Naive thymus-derived CD8-positive, alpha-beta T cell (primary cell): ENCODE measurements around the gene CRACR2B. TPM values are rescaled to one million over a fixed set of nuclear protein-coding genes. Genes with fewer than 3 reads are reported as not detected.

ENCODE experiments used
- ATAC-seq, 2 donors: fragments of 150-1000 bp; cut with Tn5 transposase in 1 of 2; sonication (Bioruptor Pico), chemical (Tn5 transposase) in 1 of 2; 1 replicate in 1 of 2; 2 replicates in 1 of 2; pipeline ENCODE4 v1.10.0; 2021; ENCODE audit warnings: mild to moderate bottlenecking in 2 of 2, moderate library complexity in 2 of 2
- POLR2A ChIA-PET: fragments of 350-600 bp; sonication (Branson Sonifier 250); formaldehyde crosslinking; loops from one replicate; lab custom pipeline; 2021; ENCODE audit warnings: antibody characterized with exemption; lab: Charles Lee
- DNase-seq, 10 donors: peaks; one replicate each; pipeline versions ENCODE4 v3.0.0 to v3.0.0-alpha.2; 2020 to 2022
- H3K27ac Mint-ChIP-seq, 10 donors: one replicate each; pipeline ENCODE4 v1.8.0; 2020 to 2022; ENCODE audit warnings: mild to moderate bottlenecking in 10 of 10, mixed read lengths in 10 of 10, moderate library complexity in 4 of 10, inconsistent platforms in 1 of 10
- H3K27me3 Mint-ChIP-seq, 5 donors: one replicate each; pipeline ENCODE4 v1.8.0; 2021 to 2022; ENCODE audit warnings: mixed read lengths in 5 of 5
- H3K36me3 Mint-ChIP-seq, 3 donors: one replicate each; pipeline ENCODE4 v1.8.0; 2020 to 2022; ENCODE audit warnings: mixed read lengths in 3 of 3, mild to moderate bottlenecking in 2 of 3, inconsistent platforms in 1 of 3
- H3K4me1 Mint-ChIP-seq, 4 donors: one replicate each; pipeline ENCODE4 v1.8.0; 2021 to 2022; ENCODE audit warnings: mixed read lengths in 4 of 4
- H3K4me3 Mint-ChIP-seq, 10 donors: one replicate each; pipeline ENCODE4 v1.8.0; 2020 to 2022; ENCODE audit warnings: mild to moderate bottlenecking in 10 of 10, mixed read lengths in 10 of 10, moderate library complexity in 6 of 10, inconsistent platforms in 1 of 10
- H3K9me3 Mint-ChIP-seq, 9 donors: one replicate each; pipeline ENCODE4 v1.8.0; 2020 to 2022; ENCODE audit warnings: mixed read lengths in 9 of 9, mild to moderate bottlenecking in 3 of 9, inconsistent platforms in 1 of 9, moderate library complexity in 1 of 9
- polyA plus RNA-seq, 3 donors: library from polyadenylated mRNA; unstranded; fragments of 300-500 nt; fragmentation: Illumina TruSeq; gene quantifications; one replicate each; pipeline ENCODE4 v1.2.3, GENCODE V29; 2021
- total RNA-seq, 8 experiments: library from RNA in 2 of 8; stranded (reverse) in 2 of 8; gene quantifications; one replicate each; pipeline ENCODE4 v1.2.3 and lab custom pipeline; 2021 to 2026

Gene CRACR2B
- total RNA-seq = under 1 TPM; 0.60 to 0.85 TPM
- under 1 TPM in 1 of 3 donors, not detected in 2; 0.18 TPM for polyA plus RNA-seq
- total RNA-seq (lab: John Stamatoyannopoulos, UW) = 0 to 0.50 (median 0.11) reads per million in 6 experiments

- DNase-seq = no peak
- H3K27ac Mint-ChIP-seq = peak within 1 kb of the TSS in 2 of 10 donors; percentile 27 to 74
- peaks cover 0 to 40% (median 14%) of the 10 kb centered on the region in 5 donors for H3K27me3 Mint-ChIP-seq
- no peak for ATAC-seq
- H3K9me3 Mint-ChIP-seq = no peaks in the 10 kb centered on the region
- H3K4me3 Mint-ChIP-seq = peak within 1 kb of the TSS; percentile 64 to 86 (median 76)
- H3K36me3 Mint-ChIP-seq = peaks cover 0 to 23% (median 8%) of the 10 kb centered on the region in 3 donors
- POLR2A ChIA-PET = interaction anchor here (6.2 to 12.0 kb wide), 2 partner anchors 7 to 14 kb away, joined by 51 to 127 read pairs; partner anchors contain the start of genes PNPLA2, POLR2L and TSPAN4
- peaks cover 6 to 50% (median 36%) of the 10 kb centered on the region in 4 donors for H3K4me1 Mint-ChIP-seq
These were observed at the start of gene CRACR2B for GRCh38 chr11:827897-828192. TSS of gene CRACR2B (plus strand) at chr11:827919. CDS start at chr11:828608, 689 bp downstream.

- H3K4me3 Mint-ChIP-seq = peak overlapping the region; percentile 13 to 77 (median 42)
- POLR2A ChIA-PET = interaction anchor here (0.7 to 4.2 kb wide), 4 partner anchors 17 to 89 kb away, joined by 3 to 29 read pairs (median 8); partner anchors contain the start of gene RPLP2
- peak overlapping the region in 5 of 10 donors; percentile 22 to 87 (median 69) for H3K27ac Mint-ChIP-seq
- H3K36me3 Mint-ChIP-seq = peaks cover 0 to 4% (median 0%) of the 10 kb centered on the region in 3 donors
- DNase-seq = no peak
- peaks cover 8 to 41% (median 24%) of the 10 kb centered on the region in 4 donors for H3K4me1 Mint-ChIP-seq
- no peak for ATAC-seq
- no peaks in the 10 kb centered on the region for H3K9me3 Mint-ChIP-seq
- H3K27me3 Mint-ChIP-seq = no peaks in the 10 kb centered on the region
These were observed 48.5 kb upstream of the CRACR2B start for GRCh38 chr11:778976-779954.

GRCh38 chr11:779955-780532, 47.7 kb upstream of the CRACR2B start:
- Mint-ChIP-seq H3K4me1 (peaks cover 8 to 34% (median 22%) of the 10 kb centered on the region in 4 donors), H3K9me3 (no peaks in the 10 kb centered on the region), H3K27me3 (no peaks in the 10 kb centered on the region), H3K36me3 (peaks cover 0 to 4% (median 0%) of the 10 kb centered on the region in 3 donors), H3K4me3 (peak overlapping the region in 4 of 10 donors; percentile 27 to 65 (median 42)), H3K27ac (peak overlapping the region in 1 of 10 donors; percentile 4)
- DNase-seq (no peak), ATAC-seq (no peak)
- POLR2A ChIA-PET = interaction anchor here (4.2 kb wide), 1 partner anchor 16 kb away, joined by 29 read pairs; no protein-coding TSS in a partner anchor

DNA sequence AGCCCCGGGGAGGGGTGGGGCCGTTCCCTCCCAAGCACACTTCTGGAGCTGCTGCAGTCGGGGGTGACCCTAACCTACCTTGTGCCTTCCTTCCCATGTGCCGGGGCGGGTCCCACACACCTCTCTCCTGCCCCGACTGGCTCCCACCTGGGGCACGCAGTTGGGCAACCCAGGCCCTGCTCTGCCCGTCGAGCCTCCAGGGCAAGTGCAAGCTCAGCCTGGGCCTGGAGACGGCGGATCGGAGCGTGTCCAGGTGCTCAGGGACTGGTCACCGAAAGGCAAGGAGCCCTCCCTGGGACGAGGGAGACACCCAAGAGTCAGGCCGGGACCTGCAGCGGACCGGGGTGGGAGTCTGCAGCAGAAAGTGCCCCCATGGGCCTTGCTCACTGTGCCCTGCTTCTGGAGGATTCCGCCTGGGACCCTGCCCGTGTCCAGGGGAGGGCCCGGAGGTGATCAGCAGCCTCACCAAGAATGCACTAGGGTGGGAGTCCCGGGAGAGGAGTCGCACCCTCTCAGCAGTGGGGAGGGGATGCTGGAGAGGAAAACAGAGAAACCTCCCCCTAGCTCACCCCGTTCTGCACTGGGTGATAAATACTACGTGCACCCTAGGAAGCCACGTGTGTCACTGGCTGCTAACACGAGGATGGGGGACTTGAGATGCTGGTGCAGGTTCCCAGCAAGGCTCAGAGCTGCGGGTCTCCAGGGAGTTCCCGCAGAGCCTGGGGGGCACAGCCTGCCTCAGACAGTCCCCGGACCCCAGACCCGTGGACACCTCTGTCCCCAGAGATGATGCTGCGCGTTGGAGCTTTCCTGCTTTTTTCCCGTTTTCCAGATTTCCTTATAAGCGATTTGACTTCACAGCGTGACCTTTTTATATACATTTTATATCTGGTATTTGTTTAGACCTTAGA, 45.2 kb upstream of the CRACR2B start:
- Mint-ChIP-seq H3K9me3 (no peaks in the 10 kb centered on the region), H3K4me1 (peaks cover 5 to 28% (median 12%) of the 10 kb centered on the region in 4 donors), H3K27ac (no peak overlapping the region), H3K4me3 (no peak overlapping the region), H3K36me3 (peaks cover 0 to 4% (median 0%) of the 10 kb centered on the region in 3 donors), H3K27me3 (no peaks in the 10 kb centered on the region)
- POLR2A ChIA-PET = interaction anchor here (0.8 kb wide), 1 partner anchor 10 kb away, joined by 3 read pairs; no protein-coding TSS in a partner anchor
- no peak for ATAC-seq
- peak in 1 of 10 donors; percentile 2 for DNase-seq

- H3K4me1 Mint-ChIP-seq = peaks cover 9 to 28% (median 16%) of the 10 kb centered on the region in 4 donors
- H3K27ac Mint-ChIP-seq = peak overlapping the region in 1 of 10 donors; percentile 55
- H3K9me3 Mint-ChIP-seq = no peaks in the 10 kb centered on the region
- H3K27me3 Mint-ChIP-seq = peaks cover 0 to under 1% (median 0%) of the 10 kb centered on the region in 5 donors
- peak; percentile 57 to 85 for ATAC-seq
- POLR2A ChIA-PET = interaction anchor here (0.8 to 1.0 kb wide), 2 partner anchors 9 to 195 kb away, joined by 3 read pairs; no protein-coding TSS in a partner anchor
- H3K36me3 Mint-ChIP-seq = peaks cover 0 to 4% (median 0%) of the 10 kb centered on the region in 3 donors
- no peak overlapping the region for H3K4me3 Mint-ChIP-seq
- peak in 2 of 10 donors; percentile 3 to 27 for DNase-seq
These were observed 44.1 kb upstream of the CRACR2B start for GRCh38 chr11:783581-784015.

GRCh38 chr11:786235-787083, 41.3 kb upstream of the CRACR2B start:
- peak overlapping the region in 3 of 10 donors; percentile 40 to 53 (median 44) for H3K27ac Mint-ChIP-seq
- no peak for DNase-seq
- POLR2A ChIA-PET = interaction anchor here (1.0 to 2.0 kb wide), 5 partner anchors 8 to 49 kb away, joined by 3 to 6 read pairs (median 4); no protein-coding TSS in a partner anchor

DNA sequence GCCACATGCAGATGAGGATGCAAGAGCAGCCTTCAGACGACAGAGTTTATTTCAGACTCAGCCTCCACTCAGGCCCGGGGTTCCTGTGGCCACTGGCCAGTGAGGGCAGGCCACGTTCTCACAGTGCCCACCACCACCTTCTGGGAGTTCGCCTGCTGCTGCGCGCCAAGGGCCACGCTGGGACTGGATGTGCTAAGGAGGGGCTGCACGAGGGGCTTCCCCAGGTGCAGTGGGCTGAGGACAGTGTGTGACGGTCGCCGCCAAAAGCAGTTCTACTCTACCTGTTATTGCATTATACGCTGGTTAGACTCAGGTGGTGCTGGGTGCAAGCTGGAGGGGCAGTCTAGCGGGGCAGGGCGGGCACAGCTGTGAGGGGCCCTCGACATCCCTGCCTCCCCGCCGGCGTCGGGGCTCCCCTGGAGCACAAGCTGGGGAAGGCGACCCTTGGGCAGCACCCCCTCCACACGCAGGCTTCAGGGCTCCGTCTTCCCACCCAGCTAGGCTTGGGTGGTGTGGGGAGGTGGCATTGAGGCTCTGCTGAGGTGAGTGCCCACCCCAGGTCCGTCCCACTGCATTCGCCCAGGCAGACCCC, 40.5 kb upstream of the CRACR2B start:
- ATAC-seq (no peak), DNase-seq (no peak)
- POLR2A ChIA-PET = interaction anchor here (0.9 to 2.0 kb wide), 3 partner anchors 9 to 50 kb away, joined by 3 to 6 read pairs (median 4); no protein-coding TSS in a partner anchor
- H3K9me3 Mint-ChIP-seq = no peaks in the 10 kb centered on the region
- H3K36me3 Mint-ChIP-seq = peaks cover 0 to 11% (median 4%) of the 10 kb centered on the region in 3 donors
- peaks cover 9 to 17% (median 16%) of the 10 kb centered on the region in 4 donors for H3K4me1 Mint-ChIP-seq
- peaks cover 0 to 5% (median 0%) of the 10 kb centered on the region in 5 donors for H3K27me3 Mint-ChIP-seq
- H3K4me3 Mint-ChIP-seq = no peak overlapping the region
- H3K27ac Mint-ChIP-seq = no peak overlapping the region

More at GRCh38 chr11:786235-787083, 41.3 kb upstream of the CRACR2B start:
- Mint-ChIP-seq H3K27me3 (peaks cover 0 to 5% (median 0%) of the 10 kb centered on the region in 5 donors), H3K36me3 (peaks cover 0 to 8% (median 4%) of the 10 kb centered on the region in 3 donors), H3K4me1 (peaks cover 9 to 19% (median 17%) of the 10 kb centered on the region in 4 donors), H3K9me3 (no peaks in the 10 kb centered on the region), H3K4me3 (peak overlapping the region in 1 of 10 donors; percentile 11)
- no peak for ATAC-seq

DNA sequence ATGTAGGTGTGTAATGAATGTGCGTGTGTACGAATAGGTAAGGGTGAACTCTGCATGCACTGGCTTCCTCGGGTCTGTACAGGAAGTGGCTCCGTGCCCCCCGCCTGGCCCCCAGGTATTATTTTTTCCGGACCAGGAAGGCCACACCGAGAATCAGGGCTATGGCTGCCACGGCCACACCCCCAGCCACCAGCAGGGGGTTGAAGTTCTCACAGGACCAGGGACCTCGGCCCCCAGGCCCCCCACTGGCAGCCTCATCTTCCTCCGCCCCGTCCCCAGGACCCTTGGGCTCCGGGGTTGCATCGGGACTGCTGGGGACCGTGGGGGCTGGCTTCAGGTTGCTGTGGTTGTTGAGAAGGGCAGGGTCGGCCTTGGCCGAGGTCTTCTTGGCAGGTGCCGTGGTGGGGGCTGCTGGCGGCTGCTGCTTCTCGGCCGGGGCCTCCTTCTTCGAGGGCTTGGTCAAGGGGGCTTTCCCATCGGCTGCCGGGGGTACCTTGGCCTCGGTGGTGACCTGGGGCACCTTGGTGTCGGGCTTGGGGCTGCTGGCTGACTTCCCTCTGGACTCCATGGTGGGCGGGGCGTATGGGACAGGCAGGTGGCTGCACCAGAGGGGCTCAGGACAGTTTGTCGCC, 39.6 kb upstream of the CRACR2B start:
- POLR2A ChIA-PET = interaction anchor here (0.7 to 2.0 kb wide), 3 partner anchors 10 to 51 kb away, joined by 3 to 6 read pairs (median 3); no protein-coding TSS in a partner anchor
- H3K4me1 Mint-ChIP-seq = peaks cover 9 to 17% (median 16%) of the 10 kb centered on the region in 4 donors

GRCh38 chr11:788953-789940, 38.5 kb upstream of the CRACR2B start:
- Mint-ChIP-seq H3K27ac (peak overlapping the region in 1 of 10 donors; percentile 70), H3K4me3 (peak overlapping the region in 3 of 10 donors; percentile 10 to 35 (median 10)), H3K27me3 (peaks cover 0 to 5% (median 0%) of the 10 kb centered on the region in 5 donors), H3K9me3 (no peaks in the 10 kb centered on the region), H3K4me1 (peaks cover 6 to 19% (median 13%) of the 10 kb centered on the region in 4 donors), H3K36me3 (peaks cover 0 to 15% (median 4%) of the 10 kb centered on the region in 3 donors)
- no peak for DNase-seq
- POLR2A ChIA-PET = interaction anchor here (0.7 to 1.8 kb wide), 2 partner anchors 15 to 17 kb away, joined by 3 to 4 read pairs; partner anchors contain the start of gene PIDD1
- no peak for ATAC-seq

More for the DNA sequence above, 39.6 kb upstream of the CRACR2B start:
- H3K36me3 Mint-ChIP-seq = peaks cover 0 to 17% (median 4%) of the 10 kb centered on the region in 3 donors
- peaks cover 0 to 5% (median 0%) of the 10 kb centered on the region in 5 donors for H3K27me3 Mint-ChIP-seq
- peak; percentile 32 to 39 for ATAC-seq
- H3K4me3 Mint-ChIP-seq = peak overlapping the region in 4 of 10 donors; percentile 22 to 48 (median 30)
- DNase-seq = no peak
- H3K27ac Mint-ChIP-seq = peak overlapping the region in 2 of 10 donors; percentile 31 to 33
- H3K9me3 Mint-ChIP-seq = no peaks in the 10 kb centered on the region
